Measurements from ENCODE around the gene FAM168A. TPM values are rescaled to one million over a fixed set of nuclear protein-coding genes. Genes with fewer than 3 reads are reported as not detected.

Gene FAM168A
- total RNA-seq, 1 donor from 2014 or later, result 31.0 TPM

- intact Hi-C loops (cut with DNase I), result no loop called here
- no peak overlapping the region for H3K27ac ChIP-seq
- no peaks in the 10 kb centered on the region for H3K36me3 ChIP-seq
- no peak overlapping the region for H3K4me3 ChIP-seq
- H3K4me1 ChIP-seq, result no peaks in the 10 kb centered on the region
- no peak for DNase-seq
- peaks cover 8% of the 10 kb centered on the region for H3K27me3 ChIP-seq (ENCODE audit: low read depth)
- no peak for TF ChIP-seq CTCF (IDR thresholded peaks at IDR 0.05)
- ATAC-seq, result no peak
- no peaks in the 10 kb centered on the region for H3K9me3 ChIP-seq
Measured at GRCh38 chr11:73641668-73642067, 43.8 kb upstream of the FAM168A start.

- Histone ChIP-seq H3K4me3 (no peak overlapping the region), H3K36me3 (no peaks in the 10 kb centered on the region), H3K27me3 (ENCODE audit: low read depth) (peaks cover 8% of the 10 kb centered on the region), H3K9me3 (no peaks in the 10 kb centered on the region), H3K27ac (no peak overlapping the region), H3K4me1 (no peaks in the 10 kb centered on the region)
- no peak for DNase-seq
- TF ChIP-seq CTCF (IDR thresholded peaks at IDR 0.05), result no peak
- ATAC-seq, result no peak
- intact Hi-C loops (cut with DNase I), result no loop called here
Measured at GRCh38 chr11:73640592-73640991, 42.7 kb upstream of the FAM168A start.

- Histone ChIP-seq H3K9me3 (no peaks in the 10 kb centered on the region), H3K27me3 (ENCODE audit: low read depth) (peaks cover 5% of the 10 kb centered on the region), H3K4me3 (no peak overlapping the region), H3K27ac (no peak overlapping the region), H3K36me3 (no peaks in the 10 kb centered on the region), H3K4me1 (no peaks in the 10 kb centered on the region)
- intact Hi-C loops (cut with DNase I), result no loop called here
- ATAC-seq (no peak), DNase-seq (no peak)
- no peak for TF ChIP-seq CTCF (IDR thresholded peaks at IDR 0.05)
Measured at GRCh38 chr11:73637012-73637411, 39.1 kb upstream of the FAM168A start.

- H3K27me3 ChIP-seq (ENCODE audit: low read depth), result no peaks in the 10 kb centered on the region
- H3K9me3 ChIP-seq, result no peaks in the 10 kb centered on the region
- no peak overlapping the region for H3K4me3 ChIP-seq
- H3K36me3 ChIP-seq, result no peaks in the 10 kb centered on the region
- no peak for TF ChIP-seq CTCF (IDR thresholded peaks at IDR 0.05)
- H3K27ac ChIP-seq, result no peak overlapping the region
- no peaks in the 10 kb centered on the region for H3K4me1 ChIP-seq
- ATAC-seq (no peak), DNase-seq (no peak)
- intact Hi-C loops (cut with DNase I), result no loop called here
Measured at GRCh38 chr11:73636249-73636648, 38.3 kb upstream of the FAM168A start.

- Histone ChIP-seq H3K4me3 (no peak overlapping the region), H3K4me1 (no peaks in the 10 kb centered on the region), H3K9me3 (no peaks in the 10 kb centered on the region), H3K27me3 (ENCODE audit: low read depth) (no peaks in the 10 kb centered on the region), H3K27ac (no peak overlapping the region), H3K36me3 (no peaks in the 10 kb centered on the region)
- ATAC-seq (no peak), DNase-seq (no peak)
- intact Hi-C loops (cut with DNase I), result no loop called here
- no peak for TF ChIP-seq CTCF (IDR thresholded peaks at IDR 0.05)
Measured at GRCh38 chr11:73635721-73636120, 37.8 kb upstream of the FAM168A start.

GRCh38 chr11:73633999-73634398 is 36.1 kb upstream of the FAM168A start:
- no peak for ATAC-seq
- intact Hi-C loops (cut with DNase I), result no loop called here

More at GRCh38 chr11:73633999-73634398, 36.1 kb upstream of the FAM168A start:
- no peak overlapping the region for H3K27ac ChIP-seq
- no peak overlapping the region for H3K4me3 ChIP-seq
- DNase-seq, result no peak
- no peaks in the 10 kb centered on the region for H3K9me3 ChIP-seq
- no peak for TF ChIP-seq CTCF (IDR thresholded peaks at IDR 0.05)
- H3K36me3 ChIP-seq, result no peaks in the 10 kb centered on the region
- H3K27me3 ChIP-seq (ENCODE audit: low read depth), result no peaks in the 10 kb centered on the region
- no peaks in the 10 kb centered on the region for H3K4me1 ChIP-seq
